HG03039 (cell line): ENCODE measurements around the gene CPHXL.

Experiments used
- ATAC-seq: cut with Tn5 transposase; IDR thresholded peaks from one replicate; pipeline ENCODE4 v1.9.1; 2021; ENCODE audit warnings: mild to moderate bottlenecking, moderate library complexity; ENCODE audit not compliant: unreplicated experiment

The CPHXL gene

DNA sequence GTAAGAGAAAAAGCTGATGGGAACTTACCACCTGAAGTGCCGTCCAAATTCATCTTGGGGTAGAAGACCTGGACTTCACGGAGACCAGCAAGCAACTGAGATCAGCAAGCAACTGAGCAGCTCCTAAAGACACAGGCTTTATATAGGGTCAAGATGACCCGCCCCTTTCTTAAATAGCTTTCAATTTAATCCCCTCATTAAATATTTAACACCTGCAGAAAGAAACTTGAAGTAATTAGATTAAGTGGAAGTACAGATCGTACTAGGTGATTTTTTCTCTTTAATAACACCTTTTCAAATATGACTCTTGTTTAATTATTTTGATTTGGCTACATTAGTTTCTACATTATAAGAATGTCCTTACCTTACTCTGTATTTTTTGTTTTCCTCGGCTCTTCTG, at the start of gene CPHXL:
Gene CPHXL, minus strand, starts transcription at position 101 of the 400 bp plus-strand sequence. Its CDS starts 48 bp downstream, at position 53.
- no peak for ATAC-seq

DNA sequence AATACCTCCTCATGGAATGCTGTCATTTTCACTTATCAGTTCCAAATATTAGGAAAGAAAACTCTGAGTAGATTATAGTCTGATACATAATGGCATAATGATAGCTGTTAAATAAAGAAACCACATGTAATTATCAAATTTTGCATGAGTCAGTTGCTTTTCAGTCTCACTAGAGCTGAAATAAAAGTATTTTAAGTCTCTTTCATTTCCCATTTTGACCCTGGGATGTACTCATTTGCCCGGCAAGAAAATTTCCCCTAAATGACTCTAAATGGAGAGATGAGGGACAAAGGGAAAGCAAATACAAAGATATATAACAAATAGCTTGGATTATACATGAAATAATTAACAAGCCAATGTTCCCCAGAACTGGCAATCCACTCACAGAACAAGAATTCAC, 47.9 kb upstream of the CPHXL start:
- ATAC-seq: no peak

DNA sequence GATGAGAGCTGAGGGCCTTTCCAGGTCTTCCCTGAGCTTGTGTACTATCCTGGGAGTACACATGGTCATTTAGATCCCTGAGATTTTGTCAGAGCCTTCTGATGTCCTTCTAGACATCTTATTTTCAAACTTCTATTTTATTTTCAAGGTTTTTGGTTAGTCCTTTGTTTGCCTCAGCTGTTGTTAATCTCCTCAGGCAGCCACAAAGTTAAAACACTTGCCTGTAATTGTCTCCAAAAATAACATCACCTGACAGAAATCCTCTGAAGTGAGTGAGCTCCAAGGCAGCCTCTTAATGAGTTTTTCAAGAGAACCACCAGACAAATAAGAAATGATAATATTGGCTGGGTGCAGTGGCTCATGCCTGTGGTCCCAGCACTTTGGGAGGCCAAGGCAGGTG, 43.8 kb upstream of the CPHXL start:
- ATAC-seq: no peak

DNA sequence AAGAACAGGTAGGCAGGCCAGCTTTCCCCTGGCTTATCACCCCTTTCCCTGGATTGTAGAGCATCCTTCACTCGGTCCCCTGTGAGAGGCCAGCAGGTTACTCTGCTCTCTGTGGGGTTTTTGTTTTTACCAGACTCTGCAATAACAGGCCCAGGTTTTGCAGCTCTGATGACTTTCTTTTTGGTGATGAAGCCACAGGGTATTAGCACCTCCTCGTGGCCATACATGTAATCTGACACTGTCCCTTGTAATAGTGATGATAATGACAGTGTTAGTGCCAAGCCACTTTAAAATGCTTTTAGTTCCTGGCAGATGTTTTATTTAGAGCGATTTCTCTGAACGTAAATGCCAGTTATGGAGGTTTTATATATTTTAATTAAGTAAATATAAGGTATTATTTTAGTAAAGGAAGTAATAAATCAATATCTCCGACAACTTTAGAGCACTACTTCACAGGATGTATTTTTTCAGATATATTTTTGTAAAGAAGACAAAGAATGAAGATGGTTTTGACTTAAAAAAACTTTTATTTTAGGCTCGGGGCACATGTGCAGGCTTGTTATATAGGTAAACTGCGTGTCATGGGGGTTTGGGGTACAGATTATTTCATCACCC, 38.0 kb upstream of the CPHXL start:
- ATAC-seq: peak; percentile 88

DNA sequence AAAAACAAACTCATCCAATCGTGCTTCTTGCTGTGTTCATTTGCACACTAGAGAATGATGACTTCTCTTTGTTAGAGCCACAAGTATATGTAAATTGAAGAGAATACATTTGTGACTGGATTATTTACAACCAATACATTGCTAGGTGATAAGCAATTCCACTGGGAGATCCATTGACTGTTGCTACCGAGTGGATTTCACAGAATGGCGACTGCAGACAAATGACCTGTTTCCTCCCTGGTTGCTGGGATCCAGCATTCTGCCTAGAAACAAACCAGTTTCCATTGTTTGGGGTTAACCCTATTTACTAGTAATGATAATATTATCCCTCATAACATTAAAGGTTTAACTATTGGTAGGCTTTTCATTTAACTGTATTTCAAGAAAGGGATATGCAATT, 36.9 kb upstream of the CPHXL start:
- ATAC-seq: no peak

DNA sequence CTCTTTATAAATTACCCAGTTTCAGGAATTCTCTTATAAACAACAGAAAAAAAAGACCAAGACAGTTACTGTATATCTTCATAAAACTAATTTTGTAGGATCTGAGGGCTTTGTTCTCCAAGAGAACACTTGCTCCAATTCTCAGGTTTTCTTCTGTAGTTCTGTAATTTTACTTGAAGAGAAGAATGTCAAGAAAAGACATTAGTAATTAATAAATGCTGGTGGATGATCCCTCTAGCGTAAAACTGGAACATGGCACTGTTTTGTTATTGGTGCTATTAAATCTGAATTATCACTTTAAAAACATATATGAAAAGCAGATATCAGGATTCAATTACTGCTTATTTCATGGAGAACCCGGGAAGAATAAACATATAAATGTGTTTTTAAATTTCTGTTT, 36.5 kb upstream of the CPHXL start:
- ATAC-seq: no peak

DNA sequence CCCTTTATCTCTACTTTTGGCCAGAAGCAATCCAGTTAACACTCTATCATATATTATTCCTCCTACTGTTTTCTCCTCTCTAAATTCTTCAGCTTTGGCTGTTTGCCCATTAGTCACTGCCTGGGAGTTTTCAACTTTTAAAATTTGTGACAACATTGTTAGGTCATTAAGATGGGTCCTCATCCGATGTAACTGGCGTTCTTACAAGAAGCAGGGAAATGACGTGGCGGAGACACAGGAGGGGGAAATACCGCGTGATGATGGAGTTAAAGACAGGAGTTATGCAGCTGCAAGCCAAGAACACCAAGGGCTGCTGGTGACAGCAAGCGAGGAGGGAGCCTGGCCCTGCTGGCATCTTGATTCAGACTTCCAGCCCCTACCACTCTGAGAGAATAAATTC, 34.8 kb upstream of the CPHXL start:
- peak; percentile 20 for ATAC-seq

DNA sequence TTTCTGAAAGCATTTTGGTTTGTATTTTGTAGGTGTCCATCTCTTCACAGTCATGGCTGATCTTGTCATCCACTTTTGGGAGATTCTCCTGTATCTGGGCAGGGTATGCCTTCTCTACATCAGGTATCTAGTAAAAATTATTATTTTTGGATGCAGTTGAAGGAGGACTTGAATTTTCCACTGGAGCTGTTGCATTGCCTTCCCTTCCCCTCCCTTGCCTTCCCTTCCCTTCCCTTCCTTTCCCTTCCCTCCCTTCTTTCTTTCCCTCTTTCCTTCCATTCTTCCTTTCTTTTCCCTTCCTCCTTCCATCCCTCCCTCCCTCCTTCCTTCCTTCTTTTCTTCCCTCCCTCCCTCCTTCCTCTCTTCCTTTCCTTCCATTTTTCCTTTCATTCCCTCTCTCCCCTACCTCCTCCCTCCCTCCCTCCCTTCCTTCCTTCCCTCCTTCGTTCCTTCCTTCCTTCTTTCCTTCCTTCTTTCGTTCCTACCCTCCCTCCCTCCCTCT, 33.8 kb upstream of the CPHXL start:
- no peak for ATAC-seq

DNA sequence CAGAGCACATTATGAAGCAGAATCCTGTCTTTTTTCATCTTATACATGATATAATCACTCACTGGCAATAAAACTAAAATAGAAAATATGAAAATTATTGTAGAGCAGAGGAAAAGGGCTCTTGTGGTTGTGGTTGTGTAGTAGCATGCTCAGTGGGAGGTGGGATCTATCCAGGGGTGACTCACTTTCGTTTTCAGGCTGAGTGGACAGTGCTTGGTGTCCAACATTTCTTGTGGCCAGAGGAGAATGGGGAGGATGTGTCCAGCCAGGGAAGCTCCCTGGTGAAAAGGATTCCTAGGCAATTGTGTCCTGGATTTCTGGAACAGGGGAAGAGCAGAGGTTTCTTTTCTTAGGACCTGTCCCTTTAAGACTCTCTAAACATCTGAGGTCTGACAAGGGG, 31.9 kb upstream of the CPHXL start:
- no peak for ATAC-seq

DNA sequence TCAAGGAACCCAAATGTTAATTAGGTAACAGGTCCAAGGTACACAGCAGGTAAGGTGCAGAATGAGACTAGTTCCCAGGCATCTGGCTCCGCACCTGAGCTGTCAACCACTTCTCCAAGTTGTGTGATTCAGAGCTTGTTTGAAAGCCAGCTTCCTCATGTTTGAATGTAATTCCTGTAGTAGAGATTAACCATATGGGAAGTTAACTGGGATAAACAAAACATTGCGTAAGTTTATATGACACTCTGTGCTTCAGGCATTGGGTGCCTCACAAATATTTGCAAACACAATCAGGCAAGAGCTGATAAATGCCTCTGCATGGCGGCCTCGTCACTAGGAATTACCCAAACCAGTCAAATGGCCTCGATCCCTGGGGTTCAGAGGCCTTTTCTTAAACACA, 27.9 kb upstream of the CPHXL start:
- no peak for ATAC-seq

DNA sequence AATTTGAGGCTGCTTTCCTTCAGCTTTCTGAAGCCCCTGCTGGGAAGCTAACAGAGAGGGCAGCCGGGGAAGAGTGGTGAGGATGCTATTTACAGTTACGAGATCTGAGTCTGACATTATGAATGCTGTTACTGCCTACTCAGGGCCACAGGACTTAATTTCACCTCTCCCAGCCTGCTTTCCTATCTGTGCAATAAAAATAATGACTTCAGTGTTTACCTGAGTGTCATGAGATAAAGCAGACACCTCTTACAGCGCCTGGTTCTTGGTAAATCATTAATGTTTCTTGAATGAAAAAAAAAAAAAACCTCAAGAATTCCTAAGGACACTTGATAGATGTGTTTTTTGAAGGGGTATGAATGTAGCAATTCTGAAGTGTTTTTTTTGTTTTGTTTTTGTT, 24.2 kb upstream of the CPHXL start:
- ATAC-seq: no peak

DNA sequence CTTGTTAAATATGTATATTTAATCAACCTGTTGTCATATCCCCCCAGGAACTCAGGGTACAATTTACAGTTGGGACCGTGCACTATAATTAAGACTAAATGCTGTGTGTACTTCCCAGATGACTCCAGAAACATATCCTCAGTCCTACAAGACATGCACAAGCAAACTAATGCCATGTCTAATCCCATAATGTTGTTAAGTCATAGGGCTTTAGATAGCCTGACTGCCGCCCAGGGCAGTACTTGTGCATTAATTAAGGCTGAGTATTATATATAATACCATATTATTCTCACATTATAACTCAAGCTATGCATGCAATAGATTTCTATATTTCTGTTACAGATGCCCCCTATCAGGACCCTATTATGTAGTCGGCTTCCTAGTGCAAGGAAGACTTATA, 20.1 kb upstream of the CPHXL start:
- ATAC-seq: no peak

DNA sequence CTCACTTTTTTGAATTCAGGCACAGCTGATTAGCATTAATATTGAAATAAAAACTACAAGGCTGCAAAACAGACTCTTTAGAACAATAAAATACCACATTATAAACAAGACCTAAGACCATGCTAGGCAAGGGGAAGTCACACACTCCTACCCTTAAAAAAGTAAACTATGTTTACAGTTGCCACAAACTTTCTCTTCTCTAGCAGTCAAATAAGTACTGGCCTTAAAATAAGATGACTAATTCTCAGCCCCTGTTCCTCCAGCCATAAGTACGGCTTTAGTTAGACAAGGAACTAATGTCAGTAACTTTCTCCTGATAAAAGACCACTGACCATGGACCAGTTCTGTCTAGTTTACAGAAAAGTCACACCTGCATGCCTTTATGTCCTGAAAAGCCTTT, 19.5 kb upstream of the CPHXL start:
- ATAC-seq: peak; percentile 84

DNA sequence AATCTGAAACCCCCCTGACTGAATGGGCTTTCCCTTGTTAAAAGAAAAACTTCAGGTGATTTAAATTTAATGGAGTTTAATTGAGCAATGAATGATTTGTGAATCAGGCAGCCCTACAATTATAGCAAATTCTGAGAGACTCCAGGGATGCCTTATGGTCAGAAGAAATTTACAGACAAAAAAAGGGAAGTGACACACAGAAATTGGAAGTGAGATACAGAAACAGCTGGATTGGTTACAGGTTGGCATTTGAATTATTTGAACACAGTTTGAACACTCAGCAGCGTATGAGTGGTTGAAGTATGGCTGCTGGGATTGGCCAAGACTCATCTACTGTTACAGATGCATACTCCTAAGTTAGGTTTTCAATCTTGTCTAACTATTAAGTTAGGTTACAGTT, 19.0 kb upstream of the CPHXL start:
- no peak for ATAC-seq

DNA sequence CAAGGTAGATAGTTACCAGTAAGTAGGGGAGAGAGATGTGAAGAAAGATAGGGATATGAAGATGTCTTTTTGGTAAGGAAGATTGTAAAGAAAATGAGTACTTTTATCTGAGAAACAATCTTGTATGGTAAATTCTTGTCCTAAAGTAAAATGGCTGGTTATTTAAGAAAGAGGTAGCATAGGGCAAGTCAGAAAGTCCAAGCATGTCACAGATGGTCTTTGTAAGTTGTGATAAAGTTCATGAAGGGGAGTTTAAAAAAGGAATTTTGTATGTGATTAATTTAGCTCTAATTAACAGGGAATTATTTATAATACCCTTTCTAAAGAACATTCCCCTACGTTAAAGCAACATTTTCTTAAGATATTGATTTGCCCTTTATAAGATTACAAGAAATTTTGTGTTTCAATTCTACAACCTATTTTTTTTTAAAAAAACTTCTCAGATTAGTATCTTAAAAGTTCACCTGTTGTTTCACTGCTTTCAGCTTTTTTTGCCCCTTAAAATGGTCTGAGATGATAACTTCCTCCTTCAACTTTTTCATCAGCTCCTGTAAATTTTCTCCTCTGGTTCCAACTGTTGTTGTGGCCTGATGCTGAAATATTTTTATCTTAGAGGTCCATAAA, 16.2 kb upstream of the CPHXL start:
- ATAC-seq: no peak

DNA sequence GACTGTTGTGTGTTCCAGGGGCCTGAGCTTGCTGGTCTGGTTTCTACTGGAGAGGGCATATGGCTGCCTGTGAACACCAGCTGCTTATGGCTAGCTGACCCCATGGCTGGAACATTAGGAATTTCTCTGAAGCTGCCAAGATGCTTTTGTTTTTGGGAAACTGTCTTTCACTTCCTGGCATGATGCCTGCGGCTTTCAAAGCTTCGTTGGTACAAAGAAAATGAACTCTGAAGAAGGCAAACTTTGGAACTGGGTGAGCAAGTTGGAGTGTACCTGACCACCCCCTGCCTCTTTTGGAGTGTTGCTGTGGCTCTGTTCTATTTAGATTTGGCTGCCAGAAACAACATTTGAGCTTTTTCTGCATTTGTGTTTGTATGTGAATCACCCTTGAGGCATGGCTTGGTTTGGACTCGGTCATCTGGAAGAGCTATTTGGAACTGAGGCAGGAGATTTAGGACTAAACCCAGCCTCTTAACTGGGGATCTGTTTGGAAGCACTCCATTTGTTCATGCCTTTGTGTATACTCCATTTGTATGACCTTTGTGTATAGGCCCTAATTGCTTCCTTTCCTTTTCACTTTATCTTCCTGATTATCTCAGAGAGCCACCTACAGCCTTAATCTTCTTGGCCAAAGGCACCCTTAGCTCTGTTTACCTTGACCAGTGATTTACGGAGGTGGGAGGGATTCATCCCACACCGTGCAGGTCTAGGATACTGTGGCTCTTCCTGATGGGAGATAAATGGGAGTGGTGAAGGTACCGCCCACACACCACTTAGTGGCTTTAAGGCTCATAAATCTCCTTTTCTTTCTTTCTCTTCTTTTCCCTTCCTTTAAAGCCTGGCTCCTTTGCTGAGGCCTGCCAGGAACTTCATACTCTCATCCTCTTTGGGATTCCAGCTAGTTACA, 7.3 kb upstream of the CPHXL start:
- no peak for ATAC-seq

DNA sequence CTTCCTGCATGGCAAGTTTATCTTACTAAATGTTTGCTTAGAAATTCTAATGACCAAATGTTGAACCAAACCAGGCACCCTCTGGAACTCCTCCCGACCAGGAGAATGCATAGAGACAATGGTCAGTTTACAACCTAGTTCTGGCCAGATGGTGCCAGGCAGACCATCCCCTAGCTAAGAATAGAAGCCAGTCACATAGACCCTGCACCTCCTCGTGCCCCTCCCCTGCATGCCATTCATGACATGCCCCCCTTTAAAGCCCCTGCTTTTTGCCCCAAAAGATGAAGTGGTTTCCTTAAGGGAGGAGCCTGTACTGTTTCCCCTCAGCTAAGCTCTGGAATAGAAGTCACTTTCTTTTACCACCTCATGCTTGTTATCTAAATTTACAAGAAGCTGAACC, 6.6 kb upstream of the CPHXL start:
- ATAC-seq: no peak

DNA sequence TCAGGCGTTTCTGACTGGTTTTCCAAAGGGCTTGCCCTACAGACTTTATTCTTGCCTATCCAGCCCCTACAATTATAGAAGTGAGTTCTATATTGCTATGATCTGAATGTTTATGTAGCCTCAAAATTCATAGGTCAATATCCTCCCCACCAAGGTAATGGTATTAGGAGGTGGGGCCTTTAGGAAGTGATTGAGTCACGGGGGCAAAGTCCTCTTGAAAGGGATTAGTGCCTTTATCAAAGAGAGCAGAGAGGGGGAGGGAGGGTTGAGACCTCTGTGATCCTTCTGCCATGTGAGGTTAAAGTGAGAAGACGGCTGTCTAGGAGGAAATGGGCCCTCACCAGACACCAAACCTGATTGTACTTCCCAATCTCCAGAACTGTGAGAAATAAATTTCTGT, 931 bp upstream of the CPHXL start:
- no peak for ATAC-seq

DNA sequence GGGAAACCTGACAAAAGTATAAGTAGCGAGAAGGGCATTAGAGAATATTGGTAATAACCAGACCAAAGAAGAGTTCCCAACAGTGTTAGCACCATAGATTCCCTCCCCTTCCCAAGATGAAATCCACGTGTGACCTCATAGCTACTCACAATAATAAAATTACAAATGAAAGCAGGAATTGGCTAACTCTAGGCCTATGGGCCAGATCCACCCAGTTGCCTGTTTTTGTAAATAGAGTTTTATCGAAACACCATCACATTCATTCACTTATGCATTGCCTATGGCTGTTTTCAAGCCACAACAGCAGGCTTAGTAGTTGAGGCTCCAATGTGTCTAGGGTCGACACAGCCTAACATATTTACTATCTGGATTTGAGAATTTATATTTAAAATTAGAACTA, 7.8 kb downstream of the CPHXL start:
- no peak for ATAC-seq

DNA sequence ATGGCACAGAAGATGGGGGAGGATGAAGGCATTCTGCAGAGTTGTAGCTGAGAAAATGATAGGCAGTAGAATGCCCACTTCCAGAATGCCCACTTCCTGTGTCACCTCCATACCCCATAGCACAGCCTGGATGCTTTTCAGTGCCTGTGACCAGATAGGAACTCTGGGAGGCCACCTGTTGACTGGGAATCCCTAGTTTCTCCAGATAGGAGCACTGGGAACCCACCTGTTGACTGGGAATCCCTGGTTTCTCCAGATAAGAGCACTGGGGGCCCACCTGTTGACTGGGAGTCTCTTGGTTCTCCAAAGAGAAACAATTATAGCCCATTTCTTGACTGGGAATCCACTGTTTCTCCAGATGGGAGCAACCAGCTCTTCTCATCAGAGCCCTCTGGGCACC, 11.6 kb downstream of the CPHXL start:
- no peak for ATAC-seq

DNA sequence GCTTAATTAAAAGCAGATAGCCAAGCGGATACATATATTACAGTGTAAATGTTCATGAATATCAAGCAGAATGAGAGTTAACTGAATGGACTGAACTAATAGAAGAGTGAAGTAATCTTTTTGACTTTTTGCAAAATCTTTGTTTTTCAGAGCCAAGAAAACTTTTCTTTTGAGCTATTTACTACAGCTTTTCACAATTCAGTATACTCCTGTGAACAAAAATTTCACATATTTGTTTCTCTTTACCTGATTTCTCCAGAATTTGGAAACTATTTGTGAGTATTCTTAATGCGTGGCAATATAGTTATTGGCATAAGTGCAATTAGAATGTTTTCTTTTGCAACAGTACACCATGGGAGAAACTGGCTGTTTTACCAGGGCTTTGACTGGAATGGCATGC, 15.9 kb downstream of the CPHXL start:
- ATAC-seq: no peak

DNA sequence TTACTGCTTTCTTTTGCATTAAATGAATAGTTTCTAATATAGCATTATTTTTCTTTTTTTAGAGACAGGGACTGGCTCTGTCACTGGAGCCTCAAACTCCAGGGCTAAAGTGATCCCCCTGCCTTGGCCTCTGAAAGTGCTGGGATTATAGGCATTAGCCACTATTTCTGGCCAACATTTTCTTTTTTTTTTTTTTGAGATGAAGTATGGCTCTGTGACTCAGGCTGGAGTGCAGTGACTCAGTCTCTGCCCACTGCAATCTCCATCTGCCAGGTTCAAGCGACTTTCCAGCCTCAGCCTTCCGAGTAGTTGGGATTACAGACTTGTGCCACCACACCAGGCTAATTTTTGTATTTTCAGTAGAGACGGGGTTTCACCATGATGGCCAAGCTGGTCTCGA, 23.0 kb downstream of the CPHXL start:
- no peak for ATAC-seq
